Measurements from ENCODE around the gene BRIP1.

DNA sequence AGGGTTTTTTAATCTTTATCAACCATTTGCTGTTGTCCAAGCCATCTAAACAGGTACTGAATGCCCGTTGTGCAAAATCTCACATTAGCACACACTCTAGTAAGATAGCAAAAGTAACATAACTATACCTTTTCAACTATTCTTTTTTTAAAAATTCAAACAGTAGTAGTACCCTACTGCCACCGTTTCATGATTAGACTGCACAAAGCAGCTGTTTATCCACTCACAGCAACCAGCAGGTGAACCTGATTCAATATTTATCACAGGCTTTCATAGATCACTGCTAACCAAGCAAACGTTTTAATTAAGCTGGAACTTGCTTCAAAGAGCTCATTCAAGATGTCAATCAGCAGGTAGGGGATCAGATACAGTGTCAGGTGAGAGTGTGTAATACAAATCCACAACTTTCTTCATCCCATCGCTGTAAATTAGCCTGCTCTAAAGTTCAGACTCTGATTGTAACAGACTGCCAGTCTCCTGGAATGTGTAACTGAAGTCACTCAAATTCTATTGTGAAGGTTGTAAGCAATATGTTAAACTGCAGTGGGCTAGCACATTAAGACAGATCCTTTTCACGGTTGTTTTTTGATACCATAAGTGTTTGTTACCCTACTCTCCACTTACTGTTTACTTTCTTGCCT is 47.3 kb downstream of the BRIP1 start:
- TF ChIP-seq, protein P1, sequence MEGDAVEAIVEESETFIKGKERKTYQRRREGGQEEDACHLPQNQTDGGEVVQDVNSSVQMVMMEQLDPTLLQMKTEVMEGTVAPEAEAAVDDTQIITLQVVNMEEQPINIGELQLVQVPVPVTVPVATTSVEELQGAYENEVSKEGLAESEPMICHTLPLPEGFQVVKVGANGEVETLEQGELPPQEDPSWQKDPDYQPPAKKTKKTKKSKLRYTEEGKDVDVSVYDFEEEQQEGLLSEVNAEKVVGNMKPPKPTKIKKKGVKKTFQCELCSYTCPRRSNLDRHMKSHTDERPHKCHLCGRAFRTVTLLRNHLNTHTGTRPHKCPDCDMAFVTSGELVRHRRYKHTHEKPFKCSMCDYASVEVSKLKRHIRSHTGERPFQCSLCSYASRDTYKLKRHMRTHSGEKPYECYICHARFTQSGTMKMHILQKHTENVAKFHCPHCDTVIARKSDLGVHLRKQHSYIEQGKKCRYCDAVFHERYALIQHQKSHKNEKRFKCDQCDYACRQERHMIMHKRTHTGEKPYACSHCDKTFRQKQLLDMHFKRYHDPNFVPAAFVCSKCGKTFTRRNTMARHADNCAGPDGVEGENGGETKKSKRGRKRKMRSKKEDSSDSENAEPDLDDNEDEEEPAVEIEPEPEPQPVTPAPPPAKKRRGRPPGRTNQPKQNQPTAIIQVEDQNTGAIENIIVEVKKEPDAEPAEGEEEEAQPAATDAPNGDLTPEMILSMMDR (IDR thresholded peaks at IDR 0.05): no peak
- TF ChIP-seq POLR2A (IDR thresholded peaks at IDR 0.05): no peak

Measured in uterus (tissue), 2 donors.